K562 (cell line): ENCODE data around the gene DHRS3. TPM values are rescaled to one million over a fixed set of nuclear protein-coding genes. Genes with fewer than 3 reads are reported as not detected.

Experiments
- DPF2 ChIP-seq: fragments of 450-650 bp; IDR thresholded peaks from 2 replicates; pipeline ENCODE4 v1.6.1; 2016
- EP300 ChIP-seq: IDR thresholded peaks from 2 replicates; pipeline ENCODE4 v1.6.1; 2012; ENCODE audit warnings: low read length, improper control_type of control experiment
- ETV1 ChIP-seq: fragments of 450-650 bp; conservative IDR thresholded peaks from 2 replicates; pipeline ENCODE4 v1.6.1; 2016; ENCODE audit warnings: missing genetic modification characterization, control low read depth, low read depth, missing compliant biosample characterization
- FOSL1 ChIP-seq: fragments of 200-800 bp; sonication (Bioruptor generic); conservative IDR thresholded peaks from 2 replicates; pipeline ENCODE4 v1.6.1; 2016; ENCODE audit warnings: missing genetic modification characterization, missing compliant biosample characterization
- FOXM1 ChIP-seq, 2 experiments: fragments of 450-650 bp in 1 of 2; sonication (generic) in 1 of 2; formaldehyde crosslinking in 1 of 2; IDR thresholded peaks; 2 replicates each; pipeline versions ENCODE4 v1.6.1 to v1.9.0; 2017 to 2022; ENCODE audit warnings: low read depth in 2 of 2, mild to moderate bottlenecking in 2 of 2, missing genetic modification reagents in 1 of 2, moderate library complexity in 1 of 2
- HDAC8 ChIP-seq: fragments of 450-650 bp; IDR thresholded peaks from 2 replicates; pipeline ENCODE4 v1.6.1; 2016; ENCODE audit warnings: mild to moderate bottlenecking, missing genetic modification characterization, moderate library complexity, missing compliant biosample characterization
- HLTF ChIP-seq: fragments of 450-650 bp; IDR thresholded peaks from 2 replicates; pipeline ENCODE4 v1.6.1; 2016
- KDM2B ChIP-seq: fragments of 250-450 bp; sonication (Bioruptor Pico); IDR thresholded peaks from 2 replicates; pipeline ENCODE4 v1.8.0; 2021; ENCODE audit warnings: mild to moderate bottlenecking, moderate library complexity
- NBN ChIP-seq: fragments of 450-650 bp; IDR thresholded peaks from 2 replicates; pipeline ENCODE4 v1.6.1; 2016; ENCODE audit warnings: low read depth, mild to moderate bottlenecking
- NFE2 ChIP-seq: IDR thresholded peaks from 2 replicates; pipeline ENCODE4 v1.6.1; 2014; ENCODE audit warnings: antibody characterized with exemption, low read depth
- NFRKB ChIP-seq: fragments of 450-650 bp; IDR thresholded peaks from 2 replicates; pipeline ENCODE4 v1.6.1; 2016; ENCODE audit warnings: low read depth
- NRF1 ChIP-seq, 2 experiments: fragments of 450-650 bp; IDR thresholded peaks in 1 of 2; conservative IDR thresholded peaks in 1 of 2; 2 replicates each; pipeline ENCODE4 v1.6.1; 2014; ENCODE audit warnings: mild to moderate bottlenecking in 2 of 2
- RFX7 ChIP-seq: fragments of 250-450 bp; sonication (Bioruptor Pico); IDR thresholded peaks from 2 replicates; pipeline ENCODE4 v1.5.1; 2021; ENCODE audit warnings: mild to moderate bottlenecking
- SRSF1 ChIP-seq: fragments of 200-400 bp; formaldehyde crosslinking; IDR thresholded peaks from 2 replicates; pipeline ENCODE4 v1.6.1; 2017; ENCODE audit warnings: mild to moderate bottlenecking, low read depth, low read length, moderate library complexity
- TBP ChIP-seq: optimal IDR thresholded peaks from 2 replicates; pipeline ENCODE3; 2011; ENCODE audit warnings: low read depth, low read length, improper control_type of control experiment
- ZNF133 ChIP-seq: fragments of 250-450 bp; sonication (Bioruptor Pico); IDR thresholded peaks from 2 replicates; pipeline ENCODE4 v1.4.0; 2020; ENCODE audit warnings: mild to moderate bottlenecking
- ZNF584 ChIP-seq: fragments of 200-800 bp; sonication (Bioruptor generic); IDR thresholded peaks from 2 replicates; pipeline ENCODE4 v1.6.1; 2016; ENCODE audit warnings: low read depth, mild to moderate bottlenecking, missing genetic modification characterization, missing compliant biosample characterization
- ZNF717 ChIP-seq: fragments of 250-450 bp; sonication (Bioruptor Pico); IDR thresholded peaks from 2 replicates; pipeline ENCODE4 v1.5.0; 2021
- polyA plus RNA-seq, 8 experiments: library from polyadenylated mRNA; depleted of rRNA in 4 of 8; stranded (reverse) in 5 of 8; unstranded in 3 of 8; fragments of >200 nt; fragmentation: Nextera tagmentation in 2 of 8; fragmentation: Illumina TruSeq in 1 of 8; extraction: Ambion mirVana in 2 of 8; extraction: Trizol in 1 of 8; gene quantifications; 2 replicates each; pipeline versions ENCODE4 v1.2.1 to v1.2.3, GENCODE V29; 2011 to 2014; ENCODE audit warnings: inconsistent platforms in 1 of 8, missing spikeins in 1 of 8
- total RNA-seq, 7 experiments: library from RNA; depleted of rRNA in 6 of 7; stranded (reverse); fragments of >200 nt in 6 of 7; fragmentation: Illumina TruSeq in 2 of 7; extraction: Trizol in 2 of 7; gene quantifications; 2 replicates each; pipeline versions ENCODE4 v1.2.1 to v1.2.3, GENCODE V29; 2011 to 2021; ENCODE audit warnings: low replicate concordance in 1 of 7
- TF ChIP-seq, protein P1 (sequence below): sonication (generic); formaldehyde crosslinking; IDR thresholded peaks from 2 replicates; pipeline ENCODE4 v1.8.0; 2023; ENCODE audit warnings: mild to moderate bottlenecking, missing genetic modification reagents
- TF ChIP-seq, protein P2 (sequence below): sonication (generic); formaldehyde crosslinking; IDR thresholded peaks from 2 replicates; pipeline ENCODE4 v1.8.1; 2023; ENCODE audit warnings: mild to moderate bottlenecking, missing genetic modification reagents
- TF ChIP-seq, protein P3 (sequence below): sonication (generic); formaldehyde crosslinking; IDR thresholded peaks from 2 replicates; pipeline ENCODE4 v1.8.0; 2022; ENCODE audit warnings: mild to moderate bottlenecking, missing genetic modification reagents, borderline replicate concordance

Gene DHRS3
- total and polyA plus RNA-seq, 9 of the 15 experiments (the other 6 are each of a cell fraction or from before 2014, with no cell fraction given), result 21.0 to 116 (median 58.7) TPM

DNA sequence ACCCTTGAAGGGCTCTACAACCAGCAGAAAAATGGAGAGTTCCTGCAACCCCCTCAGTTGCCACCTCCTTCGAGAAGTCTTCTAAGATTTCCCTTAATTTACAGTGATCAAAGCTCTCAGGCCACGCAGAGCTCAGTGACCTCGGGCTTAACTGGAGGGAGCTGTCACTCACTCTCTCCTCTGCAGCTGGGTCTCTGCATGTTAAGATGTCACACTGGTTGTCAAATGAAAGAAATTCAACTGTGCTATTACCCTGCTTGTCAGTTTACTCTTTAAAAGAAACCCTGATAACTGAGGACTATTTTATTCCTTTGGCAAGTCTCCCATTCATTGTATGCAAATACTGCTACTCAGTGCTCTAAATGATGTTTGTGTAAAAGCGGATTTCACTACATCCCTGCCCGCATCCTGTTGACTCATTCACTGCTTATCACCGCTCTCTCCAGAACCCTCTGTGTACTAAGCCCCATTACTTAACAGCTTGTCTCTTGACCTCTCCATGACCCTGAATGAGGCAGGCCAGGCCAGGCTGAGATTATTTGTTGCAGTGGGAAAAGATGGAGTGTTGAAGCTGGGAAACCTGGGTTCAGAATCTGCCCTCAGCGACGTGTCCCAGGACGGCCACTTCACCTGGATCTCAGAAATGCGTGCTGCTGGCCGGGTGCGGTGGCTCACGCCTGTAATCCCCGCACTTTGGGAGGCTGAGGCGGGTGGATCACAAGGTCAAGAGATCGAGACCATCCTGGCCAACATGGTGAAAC, 13.7 kb downstream of the DHRS3 start (continued):
- TF ChIP-seq, protein P1, sequence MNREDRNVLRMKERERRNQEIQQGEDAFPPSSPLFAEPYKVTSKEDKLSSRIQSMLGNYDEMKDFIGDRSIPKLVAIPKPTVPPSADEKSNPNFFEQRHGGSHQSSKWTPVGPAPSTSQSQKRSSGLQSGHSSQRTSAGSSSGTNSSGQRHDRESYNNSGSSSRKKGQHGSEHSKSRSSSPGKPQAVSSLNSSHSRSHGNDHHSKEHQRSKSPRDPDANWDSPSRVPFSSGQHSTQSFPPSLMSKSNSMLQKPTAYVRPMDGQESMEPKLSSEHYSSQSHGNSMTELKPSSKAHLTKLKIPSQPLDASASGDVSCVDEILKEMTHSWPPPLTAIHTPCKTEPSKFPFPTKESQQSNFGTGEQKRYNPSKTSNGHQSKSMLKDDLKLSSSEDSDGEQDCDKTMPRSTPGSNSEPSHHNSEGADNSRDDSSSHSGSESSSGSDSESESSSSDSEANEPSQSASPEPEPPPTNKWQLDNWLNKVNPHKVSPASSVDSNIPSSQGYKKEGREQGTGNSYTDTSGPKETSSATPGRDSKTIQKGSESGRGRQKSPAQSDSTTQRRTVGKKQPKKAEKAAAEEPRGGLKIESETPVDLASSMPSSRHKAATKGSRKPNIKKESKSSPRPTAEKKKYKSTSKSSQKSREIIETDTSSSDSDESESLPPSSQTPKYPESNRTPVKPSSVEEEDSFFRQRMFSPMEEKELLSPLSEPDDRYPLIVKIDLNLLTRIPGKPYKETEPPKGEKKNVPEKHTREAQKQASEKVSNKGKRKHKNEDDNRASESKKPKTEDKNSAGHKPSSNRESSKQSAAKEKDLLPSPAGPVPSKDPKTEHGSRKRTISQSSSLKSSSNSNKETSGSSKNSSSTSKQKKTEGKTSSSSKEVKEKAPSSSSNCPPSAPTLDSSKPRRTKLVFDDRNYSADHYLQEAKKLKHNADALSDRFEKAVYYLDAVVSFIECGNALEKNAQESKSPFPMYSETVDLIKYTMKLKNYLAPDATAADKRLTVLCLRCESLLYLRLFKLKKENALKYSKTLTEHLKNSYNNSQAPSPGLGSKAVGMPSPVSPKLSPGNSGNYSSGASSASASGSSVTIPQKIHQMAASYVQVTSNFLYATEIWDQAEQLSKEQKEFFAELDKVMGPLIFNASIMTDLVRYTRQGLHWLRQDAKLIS, result 0 out of 2 replicates have a peak, but pooled peaks have one; percentile 56
- no peak for TF ChIP-seq ZNF133 (CRISPR knock-in tag)
- TF ChIP-seq ZNF717 (CRISPR knock-in tag), result no peak
- TF ChIP-seq NFE2, result peak; percentile 88
- no peak; the same call in 1 of the 2 replicates for TF ChIP-seq HLTF
- TF ChIP-seq, protein P2, sequence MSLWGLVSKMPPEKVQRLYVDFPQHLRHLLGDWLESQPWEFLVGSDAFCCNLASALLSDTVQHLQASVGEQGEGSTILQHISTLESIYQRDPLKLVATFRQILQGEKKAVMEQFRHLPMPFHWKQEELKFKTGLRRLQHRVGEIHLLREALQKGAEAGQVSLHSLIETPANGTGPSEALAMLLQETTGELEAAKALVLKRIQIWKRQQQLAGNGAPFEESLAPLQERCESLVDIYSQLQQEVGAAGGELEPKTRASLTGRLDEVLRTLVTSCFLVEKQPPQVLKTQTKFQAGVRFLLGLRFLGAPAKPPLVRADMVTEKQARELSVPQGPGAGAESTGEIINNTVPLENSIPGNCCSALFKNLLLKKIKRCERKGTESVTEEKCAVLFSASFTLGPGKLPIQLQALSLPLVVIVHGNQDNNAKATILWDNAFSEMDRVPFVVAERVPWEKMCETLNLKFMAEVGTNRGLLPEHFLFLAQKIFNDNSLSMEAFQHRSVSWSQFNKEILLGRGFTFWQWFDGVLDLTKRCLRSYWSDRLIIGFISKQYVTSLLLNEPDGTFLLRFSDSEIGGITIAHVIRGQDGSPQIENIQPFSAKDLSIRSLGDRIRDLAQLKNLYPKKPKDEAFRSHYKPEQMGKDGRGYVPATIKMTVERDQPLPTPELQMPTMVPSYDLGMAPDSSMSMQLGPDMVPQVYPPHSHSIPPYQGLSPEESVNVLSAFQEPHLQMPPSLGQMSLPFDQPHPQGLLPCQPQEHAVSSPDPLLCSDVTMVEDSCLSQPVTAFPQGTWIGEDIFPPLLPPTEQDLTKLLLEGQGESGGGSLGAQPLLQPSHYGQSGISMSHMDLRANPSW (CRISPR knock-in tag), result no peak
- peak; percentile 99 for TF ChIP-seq EP300
- peak; percentile 72 for TF ChIP-seq FOXM1 (IDR thresholded peaks at IDR 0.05; ENCODE audit: low read depth)
- no peak for TF ChIP-seq FOXM1 (CRISPR knock-in tag; IDR thresholded peaks at IDR 0.05; ENCODE audit: low read depth)
- 0 out of 2 replicates have a peak, but pooled peaks have one; percentile 23 for TF ChIP-seq NFRKB
- peak; percentile 99 for TF ChIP-seq FOSL1 (tag)
- TF ChIP-seq, protein P3, sequence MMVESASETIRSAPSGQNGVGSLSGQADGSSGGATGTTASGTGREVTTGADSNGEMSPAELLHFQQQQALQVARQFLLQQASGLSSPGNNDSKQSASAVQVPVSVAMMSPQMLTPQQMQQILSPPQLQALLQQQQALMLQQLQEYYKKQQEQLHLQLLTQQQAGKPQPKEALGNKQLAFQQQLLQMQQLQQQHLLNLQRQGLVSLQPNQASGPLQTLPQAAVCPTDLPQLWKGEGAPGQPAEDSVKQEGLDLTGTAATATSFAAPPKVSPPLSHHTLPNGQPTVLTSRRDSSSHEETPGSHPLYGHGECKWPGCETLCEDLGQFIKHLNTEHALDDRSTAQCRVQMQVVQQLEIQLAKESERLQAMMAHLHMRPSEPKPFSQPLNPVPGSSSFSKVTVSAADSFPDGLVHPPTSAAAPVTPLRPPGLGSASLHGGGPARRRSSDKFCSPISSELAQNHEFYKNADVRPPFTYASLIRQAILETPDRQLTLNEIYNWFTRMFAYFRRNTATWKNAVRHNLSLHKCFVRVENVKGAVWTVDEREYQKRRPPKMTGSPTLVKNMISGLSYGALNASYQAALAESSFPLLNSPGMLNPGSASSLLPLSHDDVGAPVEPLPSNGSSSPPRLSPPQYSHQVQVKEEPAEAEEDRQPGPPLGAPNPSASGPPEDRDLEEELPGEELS (CRISPR knock-in tag), result 0 out of 2 replicates have a peak, but pooled peaks have one; percentile 84
- peak; percentile 100 for TF ChIP-seq DPF2
- TF ChIP-seq ETV1 (tag), result peak; percentile 99
- peak; percentile 68 for TF ChIP-seq ZNF584 (CRISPR knock-in tag)
- no peak; a peak in 1 of 4 replicates for TF ChIP-seq NRF1 (conservative IDR thresholded peaks at IDR 0.05 in 1 of 2, IDR thresholded peaks at IDR 0.05 in 1 of 2)
- no peak for TF ChIP-seq SRSF1
- TF ChIP-seq NBN, result peak; percentile 95
- TF ChIP-seq KDM2B (CRISPR knock-in tag), result no peak
- TF ChIP-seq HDAC8 (tag), result peak; percentile 27; the same call in 1 of the 2 replicates
- TF ChIP-seq RFX7, result 0 out of 2 replicates have a peak, but pooled peaks have one; percentile 14
- TF ChIP-seq TBP, result no peak
